RWPE2 (cell line): ENCODE results near the gene SPIB.
A peak's percentile ranks its signal among the peaks of the same experiment; 100 is the strongest.

Experiments
- ATAC-seq: fragments of 200-7000 bp; cut with Tn5 transposase; 3 replicates; pipeline ENCODE4 v1.9.1; 2021; ENCODE audit warnings: low read depth
- DNase-seq: peaks from one replicate; pipeline ENCODE4 v3.0.0-alpha.2; 2020; ENCODE audit warnings: low spot score
- H3K27ac ChIP-seq: fragments of 450-650 bp; 2 replicates; pipeline ENCODE4 v1.5.1; 2017; ENCODE audit warnings: mild to moderate bottlenecking; ENCODE audit not compliant: poor library complexity, severe bottlenecking
- H3K27me3 ChIP-seq: fragments of 250-450 bp; sonication (Bioruptor Pico); 2 replicates; pipeline ENCODE4 v1.5.1; 2021; ENCODE audit warnings: mild to moderate bottlenecking, moderate library complexity; ENCODE audit not compliant: insufficient read depth, poor library complexity, severe bottlenecking
- H3K36me3 ChIP-seq: fragments of 250-450 bp; sonication (Bioruptor Pico); 2 replicates; pipeline ENCODE4 v1.5.1; 2020; ENCODE audit warnings: low read depth, mild to moderate bottlenecking, moderate library complexity
- H3K4me1 ChIP-seq: fragments of 250-450 bp; sonication (Bioruptor Pico); 2 replicates; pipeline ENCODE4 v1.5.1; 2021; ENCODE audit warnings: mild to moderate bottlenecking, moderate library complexity; ENCODE audit not compliant: insufficient read depth, poor library complexity, severe bottlenecking
- H3K4me3 ChIP-seq: fragments of 250-450 bp; sonication (Bioruptor Pico); 2 replicates; pipeline ENCODE4 v1.5.1; 2021; ENCODE audit warnings: mild to moderate bottlenecking, moderate library complexity; ENCODE audit not compliant: severe bottlenecking
- H3K9me3 ChIP-seq: fragments of 250-450 bp; sonication (Bioruptor Pico); 2 replicates; pipeline ENCODE4 v1.5.1; 2021; ENCODE audit warnings: mild to moderate bottlenecking, moderate library complexity; ENCODE audit not compliant: severe bottlenecking
- CTCF ChIP-seq: fragments of 450-650 bp; IDR thresholded peaks from one replicate; pipeline ENCODE4 v1.5.1; 2017; ENCODE audit warnings: mild to moderate bottlenecking, moderate library complexity; ENCODE audit not compliant: poor library complexity, severe bottlenecking

SPIB gene

GRCh38 chr19:50477751-50478515 lies 59.2 kb downstream of the SPIB start:
- Histone ChIP-seq H3K36me3 (peaks cover 14% of the 10 kb centered on the region), H3K9me3 (no peaks in the 10 kb centered on the region), H3K27ac (no peak overlapping the region), H3K4me1 (no peaks in the 10 kb centered on the region), H3K4me3 (no peak overlapping the region), H3K27me3 (no peaks in the 10 kb centered on the region)
- no peak for TF ChIP-seq CTCF
- ATAC-seq = no peak
- DNase-seq = no peak

- peak; percentile 31 for TF ChIP-seq CTCF
- ATAC-seq = no peak
- H3K4me3 ChIP-seq = no peak overlapping the region
- peaks cover 14% of the 10 kb centered on the region for H3K36me3 ChIP-seq
- H3K9me3 ChIP-seq = no peaks in the 10 kb centered on the region
- DNase-seq = no peak
- no peaks in the 10 kb centered on the region for H3K4me1 ChIP-seq
- no peak overlapping the region for H3K27ac ChIP-seq
- H3K27me3 ChIP-seq = no peaks in the 10 kb centered on the region
Observed at GRCh38 chr19:50478901-50479715, 60.4 kb downstream of the SPIB start.

- no peaks in the 10 kb centered on the region for H3K27me3 ChIP-seq
- H3K4me1 ChIP-seq = no peaks in the 10 kb centered on the region
- TF ChIP-seq CTCF = no peak
- ATAC-seq = no peak
- DNase-seq = no peak
- no peaks in the 10 kb centered on the region for H3K9me3 ChIP-seq
- peaks cover 14% of the 10 kb centered on the region for H3K36me3 ChIP-seq
- no peak overlapping the region for H3K4me3 ChIP-seq
- H3K27ac ChIP-seq = no peak overlapping the region
Observed at GRCh38 chr19:50479761-50480251, 61.1 kb downstream of the SPIB start.

GRCh38 chr19:50480281-50481111 lies 61.8 kb downstream of the SPIB start:
- Histone ChIP-seq H3K36me3 (peaks cover 14% of the 10 kb centered on the region), H3K9me3 (no peaks in the 10 kb centered on the region), H3K4me3 (no peak overlapping the region), H3K27me3 (no peaks in the 10 kb centered on the region), H3K27ac (no peak overlapping the region), H3K4me1 (no peaks in the 10 kb centered on the region)
- ATAC-seq (no peak), DNase-seq (no peak)
- TF ChIP-seq CTCF = no peak
